Tibial artery (tissue), 4 donors: ENCODE data around the gene HMGN1.

Experiments
- DNase-seq, 2 donors: peaks; one replicate each; pipeline ENCODE4 v3.0.0-alpha.2; 2019
- H3K27ac ChIP-seq, 2 donors: fragments of 200-600 bp; sonication (generic) in 1 of 2; 1 replicate in 1 of 2; 2 replicates in 1 of 2; pipeline ENCODE4 v1.5.1; 2018 to 2019; ENCODE audit warnings: mild to moderate bottlenecking in 1 of 2
- H3K27me3 ChIP-seq, 2 donors: fragments of 200-600 bp; sonication (generic) in 1 of 2; one replicate each; pipeline versions ENCODE4 v1.5.1 to v1.6.0; 2016 to 2019
- H3K36me3 ChIP-seq, 3 donors: fragments of 200-600 bp; sonication (generic) in 2 of 3; one replicate each; pipeline ENCODE4 v1.5.1; 2016 to 2019; ENCODE audit warnings: mild to moderate bottlenecking in 2 of 3
- H3K4me1 ChIP-seq, 4 donors: fragments of 200-600 bp; sonication (generic) in 2 of 4; 1 replicate in 3 of 4; 2 replicates in 1 of 4; pipeline ENCODE4 v1.5.1; 2016 to 2019
- H3K4me3 ChIP-seq, 2 donors: fragments of 200-600 bp; sonication (generic) in 1 of 2; 1 replicate in 1 of 2; 2 replicates in 1 of 2; pipeline ENCODE4 v1.5.1; 2018 to 2019; ENCODE audit warnings: mild to moderate bottlenecking in 2 of 2
- H3K9me3 ChIP-seq, 3 donors: fragments of 200-600 bp; sonication (generic) in 1 of 3; one replicate each; pipeline ENCODE4 v1.5.1; 2016 to 2019
- intact Hi-C: fragments of 100-400 bp; cut with DNase I; formaldehyde crosslinking; loops from one replicate; pipeline ENCODE4 v1.15.0; 2023; ENCODE audit warnings: low total_unique reads
- TF ChIP-seq, protein P1 (sequence below), 2 experiments: fragments of 200-600 bp in 1 of 2; fragments of 450-650 bp in 1 of 2; IDR thresholded peaks; one replicate each; pipeline ENCODE4 v1.5.1; 2017 to 2019; ENCODE audit warnings: antibody characterized with exemption in 2 of 2, mild to moderate bottlenecking in 1 of 2, moderate library complexity in 1 of 2

Gene HMGN1

DNA sequence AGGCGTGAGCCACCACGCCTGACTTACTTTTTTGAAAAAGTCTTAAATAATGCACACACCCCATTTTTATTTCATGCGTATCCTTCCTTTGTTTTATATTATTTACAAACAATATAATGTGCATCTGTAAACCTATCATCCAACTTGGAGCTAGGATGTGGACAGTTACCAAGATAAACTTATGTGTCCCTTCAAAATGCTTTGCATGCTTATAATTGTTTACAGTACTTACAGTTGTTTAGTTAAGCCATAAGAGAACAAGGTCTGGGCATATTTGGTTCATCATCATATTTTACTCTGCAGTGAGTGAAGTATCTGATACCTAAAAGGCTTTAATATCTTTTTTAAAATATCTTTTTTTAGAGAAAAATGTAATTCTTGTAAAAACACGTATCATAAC lies 16.1 kb upstream of the HMGN1 start:
- intact Hi-C loops = no loop called here
- TF ChIP-seq, protein P1, sequence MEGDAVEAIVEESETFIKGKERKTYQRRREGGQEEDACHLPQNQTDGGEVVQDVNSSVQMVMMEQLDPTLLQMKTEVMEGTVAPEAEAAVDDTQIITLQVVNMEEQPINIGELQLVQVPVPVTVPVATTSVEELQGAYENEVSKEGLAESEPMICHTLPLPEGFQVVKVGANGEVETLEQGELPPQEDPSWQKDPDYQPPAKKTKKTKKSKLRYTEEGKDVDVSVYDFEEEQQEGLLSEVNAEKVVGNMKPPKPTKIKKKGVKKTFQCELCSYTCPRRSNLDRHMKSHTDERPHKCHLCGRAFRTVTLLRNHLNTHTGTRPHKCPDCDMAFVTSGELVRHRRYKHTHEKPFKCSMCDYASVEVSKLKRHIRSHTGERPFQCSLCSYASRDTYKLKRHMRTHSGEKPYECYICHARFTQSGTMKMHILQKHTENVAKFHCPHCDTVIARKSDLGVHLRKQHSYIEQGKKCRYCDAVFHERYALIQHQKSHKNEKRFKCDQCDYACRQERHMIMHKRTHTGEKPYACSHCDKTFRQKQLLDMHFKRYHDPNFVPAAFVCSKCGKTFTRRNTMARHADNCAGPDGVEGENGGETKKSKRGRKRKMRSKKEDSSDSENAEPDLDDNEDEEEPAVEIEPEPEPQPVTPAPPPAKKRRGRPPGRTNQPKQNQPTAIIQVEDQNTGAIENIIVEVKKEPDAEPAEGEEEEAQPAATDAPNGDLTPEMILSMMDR (IDR thresholded peaks at IDR 0.05) = no peak
- no peaks in the 10 kb centered on the region for H3K9me3 ChIP-seq

DNA sequence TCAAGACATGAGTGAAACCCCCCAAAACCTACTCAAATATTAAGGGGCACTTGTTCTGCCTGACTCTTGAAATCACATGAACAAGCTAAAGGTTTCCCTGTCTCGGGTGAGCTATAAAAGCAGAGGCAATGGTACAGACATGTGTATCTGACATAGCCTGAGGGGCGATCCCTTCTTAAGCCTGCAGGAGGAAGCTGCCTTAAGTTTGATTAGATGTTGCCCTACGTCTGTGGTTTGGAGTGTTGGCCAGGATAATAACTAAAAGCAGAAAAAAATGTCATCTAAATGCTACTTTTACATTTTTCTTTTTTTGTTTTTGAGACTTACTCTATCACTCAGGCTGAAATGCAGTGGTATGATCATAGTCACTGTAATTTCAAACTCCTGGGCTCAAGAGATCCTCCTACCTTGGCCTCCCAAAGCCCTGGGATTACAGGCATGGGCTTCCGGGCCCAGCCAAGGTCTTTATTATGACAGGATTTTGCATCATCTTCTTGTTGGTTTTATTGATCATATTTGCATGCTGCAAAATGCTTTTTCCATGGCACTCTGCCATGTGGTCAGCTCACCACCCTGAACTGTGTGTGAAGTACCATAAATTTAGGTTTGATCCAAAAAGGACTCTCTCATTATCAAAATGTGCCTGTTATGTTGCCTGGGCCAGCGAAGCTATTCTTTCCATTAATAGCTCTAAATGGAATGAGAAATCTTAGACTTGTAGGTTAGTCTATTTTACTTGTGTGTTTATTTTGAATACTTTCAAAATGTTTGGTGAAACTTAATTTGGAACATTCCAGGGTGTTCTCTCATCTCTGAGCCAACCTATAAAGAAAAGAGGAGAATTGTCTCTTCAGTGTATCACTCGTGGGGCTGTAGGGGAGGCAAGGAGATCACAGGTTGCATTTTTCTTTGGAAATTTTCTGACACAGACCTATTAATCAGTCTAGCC lies 15.0 kb upstream of the HMGN1 start:
- Histone ChIP-seq H3K4me1 (peaks cover 0 to 16% (median 3%) of the 10 kb centered on the region in 4 donors), H3K9me3 (no peaks in the 10 kb centered on the region), H3K27me3 (no peaks in the 10 kb centered on the region), H3K36me3 (no peaks in the 10 kb centered on the region), H3K27ac (no peak overlapping the region), H3K4me3 (no peak overlapping the region)
- TF ChIP-seq, protein P1 (IDR thresholded peaks at IDR 0.05) = no peak
- intact Hi-C loops = no loop called here
- DNase-seq = no peak

More for the DNA sequence above, 16.1 kb upstream of the HMGN1 start:
- Histone ChIP-seq H3K4me3 (no peak overlapping the region), H3K27me3 (no peaks in the 10 kb centered on the region), H3K27ac (no peak overlapping the region), H3K4me1 (peaks cover 0 to 16% (median 3%) of the 10 kb centered on the region in 4 donors), H3K36me3 (no peaks in the 10 kb centered on the region)
- DNase-seq = no peak

DNA sequence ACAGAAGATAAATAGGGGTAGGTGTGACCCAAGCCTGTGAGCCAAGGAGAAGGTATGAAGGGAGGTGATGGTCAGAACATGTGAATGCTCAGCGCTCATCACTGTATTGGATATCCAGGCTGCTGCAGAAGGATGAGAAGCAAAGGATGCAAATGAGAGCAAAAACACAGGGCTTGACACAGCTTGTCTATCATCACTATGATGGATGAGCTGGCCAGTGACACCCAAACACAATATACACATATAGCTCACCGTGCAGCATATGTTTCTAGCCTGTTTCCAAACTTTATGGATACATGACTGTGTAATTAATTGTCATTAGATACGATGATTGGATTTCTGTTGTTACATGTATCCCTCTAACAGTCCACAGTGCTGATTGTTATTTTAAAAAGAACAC lies 13.8 kb upstream of the HMGN1 start:
- no peak for DNase-seq
- peaks cover 0 to 16% (median 3%) of the 10 kb centered on the region in 4 donors for H3K4me1 ChIP-seq
- TF ChIP-seq, protein P1 (IDR thresholded peaks at IDR 0.05) = no peak
- H3K4me3 ChIP-seq = no peak overlapping the region
- no peaks in the 10 kb centered on the region for H3K27me3 ChIP-seq
- intact Hi-C loops = no loop called here
- H3K27ac ChIP-seq = no peak overlapping the region
- H3K9me3 ChIP-seq = no peaks in the 10 kb centered on the region
- H3K36me3 ChIP-seq = no peaks in the 10 kb centered on the region

DNA sequence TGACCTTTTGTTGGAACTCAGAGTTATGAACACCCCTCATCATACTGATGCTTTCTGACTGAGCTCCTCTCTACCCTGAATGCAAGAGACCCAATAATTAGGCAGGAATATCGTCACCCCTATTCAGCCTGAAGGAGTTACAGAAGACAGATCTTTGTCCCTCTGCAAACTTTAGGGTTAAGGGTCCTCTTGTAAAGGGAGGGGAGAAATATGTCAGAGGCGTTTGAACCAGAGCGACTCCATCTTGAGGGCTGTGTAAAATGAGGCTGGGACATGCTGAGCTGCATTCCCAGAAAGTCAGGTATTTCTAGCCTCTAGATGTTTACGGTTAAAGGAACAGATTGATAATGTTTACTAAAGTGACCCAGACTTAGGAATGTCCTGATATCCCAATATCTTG lies 10.5 kb upstream of the HMGN1 start:
- no peak overlapping the region for H3K27ac ChIP-seq
- peaks cover 0 to 6% (median 2%) of the 10 kb centered on the region in 4 donors for H3K4me1 ChIP-seq
- intact Hi-C loops = no loop called here
- H3K9me3 ChIP-seq = no peaks in the 10 kb centered on the region
- DNase-seq = no peak
- H3K27me3 ChIP-seq = no peaks in the 10 kb centered on the region
- TF ChIP-seq, protein P1 (IDR thresholded peaks at IDR 0.05) = no peak
- no peaks in the 10 kb centered on the region for H3K36me3 ChIP-seq
- H3K4me3 ChIP-seq = no peak overlapping the region

DNA sequence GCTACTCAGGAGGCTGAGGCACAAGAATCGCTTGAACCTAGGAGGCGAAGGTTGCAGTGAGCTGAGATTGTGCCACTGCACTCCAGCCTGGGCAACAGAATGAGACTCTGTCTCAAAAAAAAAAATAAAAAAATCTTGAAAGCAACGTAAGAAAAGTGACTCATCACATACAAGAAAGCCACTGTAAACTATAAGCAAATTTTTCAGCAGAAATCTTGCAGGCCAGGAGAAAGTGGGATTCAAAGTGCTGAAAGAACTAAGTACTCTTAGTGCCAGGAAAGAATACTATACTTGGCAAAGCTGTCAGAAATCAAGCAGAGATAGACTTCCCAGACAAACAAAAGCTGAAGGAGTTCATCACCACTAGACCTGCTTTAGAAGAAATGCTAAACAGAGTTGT lies 4.4 kb upstream of the HMGN1 start:
- no peaks in the 10 kb centered on the region for H3K27me3 ChIP-seq
- TF ChIP-seq, protein P1 (IDR thresholded peaks at IDR 0.05) = no peak
- H3K9me3 ChIP-seq = no peaks in the 10 kb centered on the region
- intact Hi-C loops = no loop called here
- H3K27ac ChIP-seq = no peak overlapping the region
- no peaks in the 10 kb centered on the region for H3K36me3 ChIP-seq
- no peak for DNase-seq
- H3K4me1 ChIP-seq = no peaks in the 10 kb centered on the region
- no peak overlapping the region for H3K4me3 ChIP-seq
